Calu3 (cell line): ENCODE data around the gene IQCK. TPM values are rescaled to one million over a fixed set of nuclear protein-coding genes. Genes with fewer than 3 reads are reported as not detected.
A peak's percentile ranks its signal among the peaks of the same experiment; 100 is the strongest.

Experiments used
- BruUV-seq: library from RNA; stranded (reverse); fragments of 400-500 nt; replicated peaks from 2 replicates; lab custom pipeline; 2021; lab: Mats Ljungman, UMichigan
- CTCF ChIA-PET: fragments of 300-600 bp; sonication (Branson Sonifier 250); formaldehyde crosslinking; loops from one replicate; lab custom pipeline; 2022; ENCODE audit warnings: antibody characterized with exemption; lab: Charles Lee
- DNase-seq: peaks from one replicate; pipeline ENCODE4 v3.0.0; 2022
- H3K27ac Mint-ChIP-seq: one replicate; pipeline ENCODE4 v1.8.0; 2022; ENCODE audit warnings: mixed read lengths; ENCODE audit not compliant: unreplicated experiment
- H3K27me3 Mint-ChIP-seq: one replicate; pipeline ENCODE4 v1.8.0; 2022; ENCODE audit warnings: mixed read lengths; ENCODE audit not compliant: unreplicated experiment
- H3K36me3 Mint-ChIP-seq: one replicate; pipeline ENCODE4 v1.8.0; 2022; ENCODE audit warnings: mild to moderate bottlenecking, moderate library complexity, mixed read lengths; ENCODE audit not compliant: insufficient read depth, unreplicated experiment
- H3K4me1 Mint-ChIP-seq: one replicate; pipeline ENCODE4 v1.8.0; 2022; ENCODE audit warnings: mild to moderate bottlenecking, low read depth, mixed read lengths; ENCODE audit not compliant: unreplicated experiment
- H3K4me3 Mint-ChIP-seq: one replicate; pipeline ENCODE4 v1.8.0; 2022; ENCODE audit warnings: mild to moderate bottlenecking, low read depth, moderate library complexity, mixed read lengths; ENCODE audit not compliant: unreplicated experiment
- H3K9me3 Mint-ChIP-seq: one replicate; pipeline ENCODE4 v1.8.0; 2022; ENCODE audit warnings: low read depth, mixed read lengths; ENCODE audit not compliant: unreplicated experiment
- CTCF ChIP-seq: fragments of 200-600 bp; IDR thresholded peaks from one replicate; pipeline ENCODE4 v1.8.0; 2022; ENCODE audit warnings: antibody characterized with exemption; ENCODE audit not compliant: unreplicated experiment
- intact Hi-C: fragments of 100-400 bp; cut with micrococcal nuclease; formaldehyde crosslinking; loops from one replicate; pipeline ENCODE4 v1.10.0; 2022; ENCODE audit not compliant: unreplicated experiment
- total RNA-seq: library from RNA; stranded (reverse); gene quantifications from 2 replicates; pipeline ENCODE4 v1.2.3, GENCODE V29; 2022

IQCK gene
- total RNA-seq, 1 experiment from 2014 or later, result 42.5 TPM

- H3K4me3 Mint-ChIP-seq, result no peak overlapping the region
- DNase-seq, result no peak
- H3K9me3 Mint-ChIP-seq, result no peaks in the 10 kb centered on the region
- H3K4me1 Mint-ChIP-seq, result peaks cover 38% of the 10 kb centered on the region
- H3K27ac Mint-ChIP-seq, result peak overlapping the region; percentile 59
- no peak for TF ChIP-seq CTCF
- no TSS peak for BruUV-seq
- CTCF ChIA-PET, result interaction anchor here (0.8 to 1.5 kb wide), 3 partner anchors 18 to 208 kb away, joined by 3 read pairs; no protein-coding TSS in a partner anchor
- intact Hi-C loops, result no loop called here
- H3K36me3 Mint-ChIP-seq, result peaks cover 61% of the 10 kb centered on the region
- H3K27me3 Mint-ChIP-seq, result no peaks in the 10 kb centered on the region
These were observed 18.6 kb upstream of the IQCK start for GRCh38 chr16:19699472-19699871.

GRCh38 chr16:19700319-19700781 lies 17.7 kb upstream of the IQCK start:
- BruUV-seq, result no TSS peak
- H3K36me3 Mint-ChIP-seq, result peaks cover 70% of the 10 kb centered on the region
- intact Hi-C loops, result loop anchor here (2.0 to 5.0 kb wide), 3 partner anchors 16 to 182 kb away; partner anchors contain the start of gene GPRC5B
- DNase-seq, result peak; percentile 73
- H3K4me3 Mint-ChIP-seq, result peak overlapping the region; percentile 30
- no peaks in the 10 kb centered on the region for H3K27me3 Mint-ChIP-seq
- H3K27ac Mint-ChIP-seq, result peak overlapping the region; percentile 69
- TF ChIP-seq CTCF, result no peak
- H3K9me3 Mint-ChIP-seq, result no peaks in the 10 kb centered on the region
- CTCF ChIA-PET, result interaction anchor here (0.6 to 1.5 kb wide), 5 partner anchors 19 to 207 kb away, joined by 3 to 6 read pairs (median 3); no protein-coding TSS in a partner anchor
- peaks cover 45% of the 10 kb centered on the region for H3K4me1 Mint-ChIP-seq

GRCh38 chr16:19701091-19701490 lies 17.0 kb upstream of the IQCK start:
- Mint-ChIP-seq H3K4me1 (peaks cover 45% of the 10 kb centered on the region), H3K27ac (no peak overlapping the region)

GRCh38 chr16:19703172-19703889 lies 14.7 kb upstream of the IQCK start:
- TF ChIP-seq CTCF, result no peak
- CTCF ChIA-PET, result interaction anchor here (0.7 to 0.9 kb wide), 2 partner anchors 19 to 181 kb away, joined by 3 to 6 read pairs; partner anchors contain the start of gene GPRC5B
- H3K4me3 Mint-ChIP-seq, result no peak overlapping the region
- H3K9me3 Mint-ChIP-seq, result no peaks in the 10 kb centered on the region
- no peak for DNase-seq
- intact Hi-C loops, result loop anchor here (5.0 kb wide), 2 partner anchors 49 to 179 kb away; partner anchors contain the start of gene GPRC5B
- H3K4me1 Mint-ChIP-seq, result peaks cover 33% of the 10 kb centered on the region
- H3K27ac Mint-ChIP-seq, result peak overlapping the region; percentile 30
- peaks cover 78% of the 10 kb centered on the region for H3K36me3 Mint-ChIP-seq
- H3K27me3 Mint-ChIP-seq, result no peaks in the 10 kb centered on the region
- TSS peak; percentile 2 for BruUV-seq

More at GRCh38 chr16:19701091-19701490, 17.0 kb upstream of the IQCK start:
- H3K4me3 Mint-ChIP-seq, result no peak overlapping the region
- intact Hi-C loops, result loop anchor here (2.0 to 5.0 kb wide), 3 partner anchors 16 to 181 kb away; partner anchors contain the start of gene GPRC5B
- CTCF ChIA-PET, result no interaction called here
- BruUV-seq, result no TSS peak
- DNase-seq, result no peak
- no peaks in the 10 kb centered on the region for H3K9me3 Mint-ChIP-seq
- TF ChIP-seq CTCF, result no peak
- H3K27me3 Mint-ChIP-seq, result no peaks in the 10 kb centered on the region
- peaks cover 75% of the 10 kb centered on the region for H3K36me3 Mint-ChIP-seq
